ENCODE measurements around the gene NEMP2. TPM values are rescaled to one million over a fixed set of nuclear protein-coding genes. Genes with fewer than 3 reads are reported as not detected.

The NEMP2 gene
- total RNA-seq, 1 donor from 2014 or later = 2.1 TPM

DNA sequence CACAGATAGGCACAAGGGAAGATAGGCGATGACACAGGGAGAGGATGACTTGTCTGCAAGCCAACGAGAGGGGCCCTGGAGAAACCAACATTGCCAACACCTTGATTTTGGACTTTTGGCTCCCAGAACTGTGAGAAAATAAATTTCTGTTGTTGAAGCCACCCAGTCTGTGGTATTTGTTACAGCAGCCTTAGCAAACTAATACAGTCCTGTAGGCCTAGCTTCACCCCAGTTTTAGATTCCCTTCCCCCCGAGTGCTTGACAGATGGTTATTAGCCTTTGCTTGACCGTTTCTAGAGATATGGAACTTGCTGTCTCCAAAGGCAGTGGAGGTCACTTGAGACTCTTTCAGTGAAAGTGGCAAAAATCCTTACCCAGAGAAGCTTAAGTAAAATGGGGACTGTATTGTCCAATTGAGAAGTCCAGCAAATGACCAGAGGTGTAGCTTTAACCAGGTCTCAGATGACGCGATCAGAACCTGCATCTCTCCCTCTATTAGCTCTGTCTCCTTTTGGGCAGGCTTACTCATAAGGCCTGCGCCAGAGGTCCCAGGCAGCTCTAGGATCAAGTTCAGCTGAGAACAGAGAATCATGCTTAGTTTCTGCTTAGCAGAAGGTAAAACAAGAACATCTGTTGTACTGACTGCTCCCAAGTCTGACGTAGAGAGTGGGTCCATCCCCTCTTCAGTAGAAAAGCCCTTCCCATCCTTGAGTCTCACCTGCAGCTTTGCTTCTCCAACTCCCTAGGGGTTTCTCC, 76.0 kb downstream of the NEMP2 start:
- Mint-ChIP-seq H3K36me3 (ENCODE audit: unreplicated experiment) (no peaks in the 10 kb centered on the region), H3K9me3 (ENCODE audit: unreplicated experiment) (no peaks in the 10 kb centered on the region), H3K27ac (ENCODE audit: unreplicated experiment) (no peak overlapping the region), H3K27me3 (ENCODE audit: unreplicated experiment) (no peaks in the 10 kb centered on the region), H3K4me3 (ENCODE audit: unreplicated experiment) (no peak overlapping the region), H3K4me1 (ENCODE audit: low read depth, unreplicated experiment) (peaks cover 3% of the 10 kb centered on the region)
- no peak for DNase-seq
- TF ChIP-seq, protein P1, sequence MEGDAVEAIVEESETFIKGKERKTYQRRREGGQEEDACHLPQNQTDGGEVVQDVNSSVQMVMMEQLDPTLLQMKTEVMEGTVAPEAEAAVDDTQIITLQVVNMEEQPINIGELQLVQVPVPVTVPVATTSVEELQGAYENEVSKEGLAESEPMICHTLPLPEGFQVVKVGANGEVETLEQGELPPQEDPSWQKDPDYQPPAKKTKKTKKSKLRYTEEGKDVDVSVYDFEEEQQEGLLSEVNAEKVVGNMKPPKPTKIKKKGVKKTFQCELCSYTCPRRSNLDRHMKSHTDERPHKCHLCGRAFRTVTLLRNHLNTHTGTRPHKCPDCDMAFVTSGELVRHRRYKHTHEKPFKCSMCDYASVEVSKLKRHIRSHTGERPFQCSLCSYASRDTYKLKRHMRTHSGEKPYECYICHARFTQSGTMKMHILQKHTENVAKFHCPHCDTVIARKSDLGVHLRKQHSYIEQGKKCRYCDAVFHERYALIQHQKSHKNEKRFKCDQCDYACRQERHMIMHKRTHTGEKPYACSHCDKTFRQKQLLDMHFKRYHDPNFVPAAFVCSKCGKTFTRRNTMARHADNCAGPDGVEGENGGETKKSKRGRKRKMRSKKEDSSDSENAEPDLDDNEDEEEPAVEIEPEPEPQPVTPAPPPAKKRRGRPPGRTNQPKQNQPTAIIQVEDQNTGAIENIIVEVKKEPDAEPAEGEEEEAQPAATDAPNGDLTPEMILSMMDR (IDR thresholded peaks at IDR 0.05; ENCODE audit: partially characterized antibody, unreplicated experiment) = no peak

DNA sequence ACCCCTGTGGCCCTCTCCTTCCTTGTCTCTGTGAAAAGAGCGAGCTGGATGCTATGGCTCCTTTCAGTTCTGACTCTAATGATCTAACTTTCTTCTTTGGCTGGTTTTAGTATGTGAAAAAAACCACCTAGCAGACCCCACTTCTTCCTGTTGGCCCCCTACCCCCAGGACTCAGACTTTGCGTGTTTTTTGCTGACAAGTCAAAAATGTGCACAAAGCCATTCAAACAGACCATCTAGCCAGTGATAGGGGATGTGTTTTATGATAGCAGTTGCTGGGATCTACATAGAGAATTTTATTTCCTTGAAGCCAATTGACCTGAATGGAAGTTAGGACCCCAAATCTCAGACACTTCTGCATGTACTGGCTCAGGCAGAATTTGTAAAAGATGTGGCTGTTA, 77.3 kb downstream of the NEMP2 start:
- H3K9me3 Mint-ChIP-seq (ENCODE audit: unreplicated experiment) = no peaks in the 10 kb centered on the region
- no peak for DNase-seq
- no peak overlapping the region for H3K27ac Mint-ChIP-seq (ENCODE audit: unreplicated experiment)
- TF ChIP-seq, protein P1 (IDR thresholded peaks at IDR 0.05; ENCODE audit: partially characterized antibody, unreplicated experiment) = no peak
- peaks cover 2% of the 10 kb centered on the region for H3K27me3 Mint-ChIP-seq (ENCODE audit: unreplicated experiment)
- H3K36me3 Mint-ChIP-seq (ENCODE audit: unreplicated experiment) = no peaks in the 10 kb centered on the region
- H3K4me3 Mint-ChIP-seq (ENCODE audit: unreplicated experiment) = no peak overlapping the region
- H3K4me1 Mint-ChIP-seq (ENCODE audit: low read depth, unreplicated experiment) = peaks cover 3% of the 10 kb centered on the region

DNA sequence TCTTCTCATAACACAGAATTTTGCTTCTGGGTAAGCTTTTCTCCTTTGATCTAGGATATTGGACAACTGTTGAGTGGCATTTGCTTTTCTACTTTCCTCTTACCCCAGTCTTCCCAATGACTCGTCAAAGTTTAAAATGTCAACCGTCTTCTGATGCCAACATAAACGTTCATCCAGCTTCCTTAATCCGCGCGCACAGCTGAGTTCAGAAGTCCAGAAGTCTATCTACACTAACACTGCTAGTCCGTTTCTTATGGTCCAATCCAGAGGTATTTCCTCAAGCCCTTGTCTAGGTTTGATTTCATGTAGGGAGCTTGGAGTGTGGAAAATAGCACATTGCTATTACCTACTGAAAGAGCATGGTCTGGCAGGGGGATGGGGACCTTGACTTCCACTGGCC, 77.7 kb downstream of the NEMP2 start:
- TF ChIP-seq, protein P1 (IDR thresholded peaks at IDR 0.05; ENCODE audit: partially characterized antibody, unreplicated experiment) = no peak
- Mint-ChIP-seq H3K36me3 (ENCODE audit: unreplicated experiment) (no peaks in the 10 kb centered on the region), H3K9me3 (ENCODE audit: unreplicated experiment) (no peaks in the 10 kb centered on the region), H3K4me1 (ENCODE audit: low read depth, unreplicated experiment) (peaks cover 3% of the 10 kb centered on the region), H3K27me3 (ENCODE audit: unreplicated experiment) (peaks cover 2% of the 10 kb centered on the region), H3K4me3 (ENCODE audit: unreplicated experiment) (no peak overlapping the region), H3K27ac (ENCODE audit: unreplicated experiment) (no peak overlapping the region)
- DNase-seq = no peak

DNA sequence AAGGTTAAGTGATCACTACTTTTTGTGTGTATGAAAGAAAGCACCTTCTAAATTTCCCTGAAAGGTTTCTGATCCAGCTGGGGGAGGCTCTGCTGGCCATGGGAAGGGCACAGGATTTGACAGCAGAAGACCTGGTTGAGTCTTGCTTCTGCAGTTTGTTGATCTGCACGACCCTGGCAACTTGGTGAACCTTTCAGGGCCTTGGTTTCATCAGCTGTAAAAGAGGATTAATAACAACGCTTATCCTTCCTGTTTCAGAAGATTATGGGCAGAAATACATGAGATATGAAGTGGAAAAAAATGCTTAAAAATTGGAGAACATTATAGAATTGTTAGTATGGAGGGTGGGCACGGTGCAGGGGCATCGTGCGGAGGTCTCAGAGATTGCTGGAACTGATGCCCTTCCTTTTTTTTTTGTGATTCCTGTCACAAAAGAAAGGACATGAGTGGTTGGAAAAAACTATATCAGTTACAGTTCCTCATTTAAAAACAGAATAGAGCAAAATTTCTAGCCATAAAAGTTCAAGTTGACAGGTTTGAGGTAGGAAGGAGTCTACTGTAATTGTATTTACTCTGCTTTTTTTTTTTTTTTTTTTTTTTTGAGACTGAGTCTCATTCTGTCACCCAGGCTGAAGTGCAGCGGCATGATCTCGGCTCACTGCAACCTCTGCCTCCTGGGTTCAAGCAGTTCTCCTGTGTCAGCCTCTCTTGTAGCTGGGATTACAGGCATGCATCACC, 79.0 kb downstream of the NEMP2 start:
- Mint-ChIP-seq H3K27ac (ENCODE audit: unreplicated experiment) (no peak overlapping the region), H3K27me3 (ENCODE audit: unreplicated experiment) (peaks cover 2% of the 10 kb centered on the region), H3K4me3 (ENCODE audit: unreplicated experiment) (no peak overlapping the region), H3K4me1 (ENCODE audit: low read depth, unreplicated experiment) (peaks cover 3% of the 10 kb centered on the region), H3K36me3 (ENCODE audit: unreplicated experiment) (no peaks in the 10 kb centered on the region), H3K9me3 (ENCODE audit: unreplicated experiment) (no peaks in the 10 kb centered on the region)
- no peak for DNase-seq
- TF ChIP-seq, protein P1 (IDR thresholded peaks at IDR 0.05; ENCODE audit: partially characterized antibody, unreplicated experiment) = no peak

DNA sequence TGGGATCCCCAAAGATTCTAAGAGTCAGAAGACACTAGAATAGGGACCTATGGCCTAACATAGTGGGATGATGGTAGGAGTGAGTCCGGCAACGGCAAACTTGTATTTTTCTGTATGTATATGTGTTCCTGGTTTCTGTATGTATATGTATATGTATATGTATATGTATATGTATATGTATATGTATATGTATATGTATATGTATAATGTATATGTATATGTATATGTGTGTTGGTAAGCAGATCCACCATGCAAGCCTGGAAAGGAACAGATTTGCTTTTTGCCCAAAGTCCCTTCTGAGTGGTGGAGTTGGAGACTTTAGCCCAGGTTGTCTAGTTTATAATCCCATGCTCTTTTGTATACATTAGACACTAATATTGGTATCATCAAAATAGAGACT, 79.7 kb downstream of the NEMP2 start:
- H3K4me3 Mint-ChIP-seq (ENCODE audit: unreplicated experiment) = no peak overlapping the region
- no peaks in the 10 kb centered on the region for H3K9me3 Mint-ChIP-seq (ENCODE audit: unreplicated experiment)
- DNase-seq = no peak
- H3K4me1 Mint-ChIP-seq (ENCODE audit: low read depth, unreplicated experiment) = peaks cover 3% of the 10 kb centered on the region
- TF ChIP-seq, protein P1 (IDR thresholded peaks at IDR 0.05; ENCODE audit: partially characterized antibody, unreplicated experiment) = no peak
- H3K27ac Mint-ChIP-seq (ENCODE audit: unreplicated experiment) = no peak overlapping the region
- H3K36me3 Mint-ChIP-seq (ENCODE audit: unreplicated experiment) = no peaks in the 10 kb centered on the region
- peaks cover 2% of the 10 kb centered on the region for H3K27me3 Mint-ChIP-seq (ENCODE audit: unreplicated experiment)

Measured in glutamatergic neuron (in vitro differentiated cells).